ENCODE measurements around the gene TRPM4. TPM values are rescaled to one million over a fixed set of nuclear protein-coding genes. Genes with fewer than 3 reads are reported as not detected.

Gene TRPM4
- total and polyA plus RNA-seq, 2 of the 13 experiments (the other 11 are each of a cell fraction or from before 2014, with no cell fraction given) = 1.9 to 4.3 TPM

GRCh38 chr19:49150106-49150943 lies 7.3 kb upstream of the TRPM4 start (continued):
- peak; percentile 75; the same call in 1 of the 2 replicates for TF ChIP-seq THAP7 (CRISPR knock-in tag; IDR thresholded peaks at IDR 0.05)
- no peak for TF ChIP-seq NAIF1 (CRISPR knock-in tag; IDR thresholded peaks at IDR 0.05; ENCODE audit: borderline replicate concordance)
- peak; percentile 93; the same call in 1 of the 2 replicates for TF ChIP-seq KDM5B (CRISPR knock-in tag; IDR thresholded peaks at IDR 0.05; ENCODE audit: borderline replicate concordance)
- no peak for TF ChIP-seq NR2F2 (IDR thresholded peaks at IDR 0.05; ENCODE audit: borderline replicate concordance, low read depth)
- 0 out of 2 replicates have a peak, but pooled peaks have one; percentile 27 for TF ChIP-seq FOXA3 (CRISPR knock-in tag; IDR thresholded peaks at IDR 0.05)
- TF ChIP-seq ZNF776 (CRISPR knock-in tag; IDR thresholded peaks at IDR 0.05) = peak; percentile 61; the same call in 1 of the 2 replicates
- TF ChIP-seq, protein P1, sequence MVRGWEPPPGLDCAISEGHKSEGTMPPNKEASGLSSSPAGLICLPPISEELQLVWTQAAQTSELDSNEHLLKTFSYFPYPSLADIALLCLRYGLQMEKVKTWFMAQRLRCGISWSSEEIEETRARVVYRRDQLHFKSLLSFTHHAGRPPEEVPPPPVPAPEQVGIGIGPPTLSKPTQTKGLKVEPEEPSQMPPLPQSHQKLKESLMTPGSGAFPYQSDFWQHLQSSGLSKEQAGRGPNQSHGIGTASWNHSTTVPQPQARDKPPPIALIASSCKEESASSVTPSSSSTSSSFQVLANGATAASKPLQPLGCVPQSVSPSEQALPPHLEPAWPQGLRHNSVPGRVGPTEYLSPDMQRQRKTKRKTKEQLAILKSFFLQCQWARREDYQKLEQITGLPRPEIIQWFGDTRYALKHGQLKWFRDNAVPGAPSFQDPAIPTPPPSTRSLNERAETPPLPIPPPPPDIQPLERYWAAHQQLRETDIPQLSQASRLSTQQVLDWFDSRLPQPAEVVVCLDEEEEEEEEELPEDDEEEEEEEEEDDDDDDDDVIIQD (CRISPR knock-in tag; IDR thresholded peaks at IDR 0.05; ENCODE audit: low read depth) = no peak
- no peak for TF ChIP-seq ZBTB7B (CRISPR knock-in tag; IDR thresholded peaks at IDR 0.05)
- TF ChIP-seq CSRNP1 (CRISPR knock-in tag; IDR thresholded peaks at IDR 0.05) = 0 out of 2 replicates have a peak, but pooled peaks have one; percentile 50
- TF ChIP-seq BHLHE40 (IDR thresholded peaks at IDR 0.05; ENCODE audit: low read length) = peak; percentile 92
- TF ChIP-seq THAP11 (CRISPR knock-in tag; IDR thresholded peaks at IDR 0.05) = peak; percentile 79
- TF ChIP-seq ZNF607 (CRISPR knock-in tag; IDR thresholded peaks at IDR 0.05; ENCODE audit: borderline replicate concordance) = peak; percentile 87
- TF ChIP-seq GTF3A (CRISPR knock-in tag; conservative IDR thresholded peaks at IDR 0.05) = peak; percentile 69; the same call in 1 of the 2 replicates
- 0 out of 4 replicates have a peak, but pooled peaks of 1 of the 2 experiments have one; percentile 30 for TF ChIP-seq EP300 (IDR thresholded peaks at IDR 0.05; ENCODE audit: low read depth in 2 of 2, low read length in 2 of 2)
- no peak for TF ChIP-seq EP300 (CRISPR knock-in tag; IDR thresholded peaks at IDR 0.05; ENCODE audit: borderline replicate concordance)
- peak; percentile 71 for TF ChIP-seq MYC (CRISPR knock-in tag; IDR thresholded peaks at IDR 0.05; ENCODE audit: borderline replicate concordance)
- TF ChIP-seq, protein P2, sequence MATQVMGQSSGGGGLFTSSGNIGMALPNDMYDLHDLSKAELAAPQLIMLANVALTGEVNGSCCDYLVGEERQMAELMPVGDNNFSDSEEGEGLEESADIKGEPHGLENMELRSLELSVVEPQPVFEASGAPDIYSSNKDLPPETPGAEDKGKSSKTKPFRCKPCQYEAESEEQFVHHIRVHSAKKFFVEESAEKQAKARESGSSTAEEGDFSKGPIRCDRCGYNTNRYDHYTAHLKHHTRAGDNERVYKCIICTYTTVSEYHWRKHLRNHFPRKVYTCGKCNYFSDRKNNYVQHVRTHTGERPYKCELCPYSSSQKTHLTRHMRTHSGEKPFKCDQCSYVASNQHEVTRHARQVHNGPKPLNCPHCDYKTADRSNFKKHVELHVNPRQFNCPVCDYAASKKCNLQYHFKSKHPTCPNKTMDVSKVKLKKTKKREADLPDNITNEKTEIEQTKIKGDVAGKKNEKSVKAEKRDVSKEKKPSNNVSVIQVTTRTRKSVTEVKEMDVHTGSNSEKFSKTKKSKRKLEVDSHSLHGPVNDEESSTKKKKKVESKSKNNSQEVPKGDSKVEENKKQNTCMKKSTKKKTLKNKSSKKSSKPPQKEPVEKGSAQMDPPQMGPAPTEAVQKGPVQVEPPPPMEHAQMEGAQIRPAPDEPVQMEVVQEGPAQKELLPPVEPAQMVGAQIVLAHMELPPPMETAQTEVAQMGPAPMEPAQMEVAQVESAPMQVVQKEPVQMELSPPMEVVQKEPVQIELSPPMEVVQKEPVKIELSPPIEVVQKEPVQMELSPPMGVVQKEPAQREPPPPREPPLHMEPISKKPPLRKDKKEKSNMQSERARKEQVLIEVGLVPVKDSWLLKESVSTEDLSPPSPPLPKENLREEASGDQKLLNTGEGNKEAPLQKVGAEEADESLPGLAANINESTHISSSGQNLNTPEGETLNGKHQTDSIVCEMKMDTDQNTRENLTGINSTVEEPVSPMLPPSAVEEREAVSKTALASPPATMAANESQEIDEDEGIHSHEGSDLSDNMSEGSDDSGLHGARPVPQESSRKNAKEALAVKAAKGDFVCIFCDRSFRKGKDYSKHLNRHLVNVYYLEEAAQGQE (IDR thresholded peaks at IDR 0.05; ENCODE audit: borderline replicate concordance in 1 of 2, low read depth in 1 of 2, low read length in 2 of 2) = no peak; a peak in 1 of 4 replicates
- TF ChIP-seq ZNF501 (CRISPR knock-in tag; IDR thresholded peaks at IDR 0.05) = peak; percentile 85; the same call in 1 of the 2 replicates
- TF ChIP-seq CREB1 (IDR thresholded peaks at IDR 0.05) = peak; percentile 46; the same call in 1 of the 2 replicates
- TF ChIP-seq CREB1 (CRISPR knock-in tag; IDR thresholded peaks at IDR 0.05) = no peak
- no peak for TF ChIP-seq NCOA1 (CRISPR knock-in tag; IDR thresholded peaks at IDR 0.05)
- peak; percentile 17; the same call in 1 of the 2 replicates for TF ChIP-seq ZNF441 (CRISPR knock-in tag; IDR thresholded peaks at IDR 0.05; ENCODE audit: borderline replicate concordance)

All from HepG2 (cell line).